AG09319 (cell line): ENCODE measurements around the gene CALCOCO2.
"Not testable (repeated sequence)": the region's sequence is repeated elsewhere in the genome, so short reads cannot be mapped to it uniquely, and the experiment has no call there.

ENCODE experiments used
- DNase-seq: peaks from one replicate; pipeline ENCODE4 v3.0.0-alpha.2; 2010; ENCODE audit warnings: low read depth; ENCODE audit errors: extremely low read depth
- TF ChIP-seq, protein P1 (sequence below): IDR thresholded peaks from 2 replicates; pipeline ENCODE4 v1.5.1; 2011; ENCODE audit warnings: low read depth, mild to moderate bottlenecking, inconsistent platforms, low read length, moderate library complexity

Gene CALCOCO2

DNA sequence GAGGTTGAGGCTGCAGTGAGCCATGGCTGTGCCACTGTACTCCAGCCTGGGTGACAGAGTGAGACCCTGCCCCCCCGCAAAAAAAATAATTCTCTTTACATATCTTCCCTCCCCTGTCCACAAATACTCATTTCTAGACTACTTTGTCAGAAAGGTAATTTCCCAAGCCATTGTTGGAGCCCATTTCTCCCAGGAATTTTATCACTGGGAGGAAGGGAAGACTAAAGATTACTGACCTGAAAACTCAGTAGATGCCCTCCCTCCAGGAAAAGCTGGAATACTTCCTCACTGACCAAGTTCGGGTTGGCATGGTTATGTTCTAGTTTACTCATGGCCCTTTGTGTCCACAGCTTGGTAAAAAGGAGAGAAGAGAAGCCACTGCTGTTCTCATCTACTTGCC lies 4.1 kb downstream of the CALCOCO2 start:
- no peak for DNase-seq
- TF ChIP-seq, protein P1, sequence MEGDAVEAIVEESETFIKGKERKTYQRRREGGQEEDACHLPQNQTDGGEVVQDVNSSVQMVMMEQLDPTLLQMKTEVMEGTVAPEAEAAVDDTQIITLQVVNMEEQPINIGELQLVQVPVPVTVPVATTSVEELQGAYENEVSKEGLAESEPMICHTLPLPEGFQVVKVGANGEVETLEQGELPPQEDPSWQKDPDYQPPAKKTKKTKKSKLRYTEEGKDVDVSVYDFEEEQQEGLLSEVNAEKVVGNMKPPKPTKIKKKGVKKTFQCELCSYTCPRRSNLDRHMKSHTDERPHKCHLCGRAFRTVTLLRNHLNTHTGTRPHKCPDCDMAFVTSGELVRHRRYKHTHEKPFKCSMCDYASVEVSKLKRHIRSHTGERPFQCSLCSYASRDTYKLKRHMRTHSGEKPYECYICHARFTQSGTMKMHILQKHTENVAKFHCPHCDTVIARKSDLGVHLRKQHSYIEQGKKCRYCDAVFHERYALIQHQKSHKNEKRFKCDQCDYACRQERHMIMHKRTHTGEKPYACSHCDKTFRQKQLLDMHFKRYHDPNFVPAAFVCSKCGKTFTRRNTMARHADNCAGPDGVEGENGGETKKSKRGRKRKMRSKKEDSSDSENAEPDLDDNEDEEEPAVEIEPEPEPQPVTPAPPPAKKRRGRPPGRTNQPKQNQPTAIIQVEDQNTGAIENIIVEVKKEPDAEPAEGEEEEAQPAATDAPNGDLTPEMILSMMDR: no peak

DNA sequence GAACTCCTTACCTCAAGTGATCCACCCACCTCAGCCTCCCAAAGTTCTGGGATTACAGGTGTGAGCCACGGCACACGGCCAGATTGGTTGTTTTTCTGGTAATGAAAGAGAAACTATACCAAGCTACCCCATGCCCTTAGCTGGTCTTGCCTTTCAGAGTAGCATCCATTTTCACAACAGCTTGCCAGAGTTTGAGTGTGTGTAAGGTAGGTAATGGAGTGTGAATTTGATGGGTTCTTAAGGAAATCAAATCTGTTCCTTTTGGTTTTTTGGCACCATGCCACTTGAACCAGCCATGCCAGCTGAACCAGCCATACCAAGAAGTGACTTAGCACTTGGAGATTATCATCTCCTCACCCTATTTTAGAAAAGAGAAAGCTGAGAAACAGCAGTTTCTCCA lies 5.1 kb downstream of the CALCOCO2 start:
- TF ChIP-seq, protein P1: no peak
- no peak for DNase-seq

DNA sequence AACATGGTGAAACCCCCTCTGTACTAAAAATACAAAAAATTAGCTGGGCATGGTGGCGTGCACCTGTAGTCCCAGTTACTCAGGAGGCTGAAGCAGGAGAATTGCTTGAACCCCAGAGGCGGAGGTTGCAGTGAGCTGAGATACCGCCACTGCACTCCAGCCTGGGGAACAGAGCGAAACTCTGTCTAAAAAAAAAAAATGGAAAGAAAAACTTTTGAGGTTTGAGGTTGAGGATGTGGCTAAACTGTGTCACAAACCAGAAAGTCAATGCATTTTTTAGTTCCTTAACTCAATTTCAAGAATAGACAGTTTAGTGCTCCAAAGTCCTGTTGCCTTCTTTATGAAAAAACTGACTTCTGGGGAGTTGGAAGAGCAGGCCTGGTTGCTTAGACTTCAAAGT lies 6.6 kb downstream of the CALCOCO2 start:
- not testable (repeated sequence) for DNase-seq

DNA sequence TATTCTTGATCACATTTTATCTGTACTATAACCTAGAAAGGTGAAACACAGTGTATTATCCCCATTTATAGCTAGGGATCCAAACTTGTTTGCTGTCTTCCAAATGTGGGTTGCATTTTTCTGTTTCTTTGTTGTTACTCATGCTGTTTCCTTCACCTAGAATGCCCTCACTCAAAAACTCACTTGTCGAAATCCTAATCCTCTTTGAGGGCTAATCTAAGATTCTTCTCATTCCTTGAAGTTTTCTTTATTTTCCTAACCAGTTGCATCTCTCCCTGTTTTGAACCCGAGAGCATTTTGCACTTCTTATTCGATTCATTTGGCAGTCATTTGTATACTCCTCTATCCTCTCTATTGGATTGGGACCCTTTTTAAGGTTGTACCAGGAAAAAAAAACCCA lies 9.6 kb downstream of the CALCOCO2 start:
- DNase-seq: no peak
- TF ChIP-seq, protein P1: no peak

DNA sequence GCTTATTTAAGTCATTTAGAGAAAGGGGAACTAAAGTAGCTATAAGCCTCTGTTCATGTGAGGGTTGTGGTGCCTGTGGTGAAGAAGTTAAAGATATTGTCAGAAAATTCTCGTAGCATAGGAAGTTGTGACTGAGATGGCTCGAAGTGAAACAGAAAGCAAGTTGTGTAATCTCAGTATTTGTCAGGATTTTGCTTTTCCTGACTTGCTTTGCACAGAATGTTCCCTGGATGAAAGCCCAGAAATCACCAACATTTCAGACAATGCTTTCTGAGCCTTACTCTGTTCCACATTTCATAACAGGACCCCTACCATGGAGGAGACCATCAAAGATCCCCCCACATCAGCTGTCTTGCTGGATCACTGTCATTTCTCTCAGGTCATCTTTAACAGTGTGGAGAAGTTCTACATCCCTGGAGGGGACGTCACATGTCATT lies 10.6 kb downstream of the CALCOCO2 start:
- DNase-seq: no peak
- TF ChIP-seq, protein P1: no peak

DNA sequence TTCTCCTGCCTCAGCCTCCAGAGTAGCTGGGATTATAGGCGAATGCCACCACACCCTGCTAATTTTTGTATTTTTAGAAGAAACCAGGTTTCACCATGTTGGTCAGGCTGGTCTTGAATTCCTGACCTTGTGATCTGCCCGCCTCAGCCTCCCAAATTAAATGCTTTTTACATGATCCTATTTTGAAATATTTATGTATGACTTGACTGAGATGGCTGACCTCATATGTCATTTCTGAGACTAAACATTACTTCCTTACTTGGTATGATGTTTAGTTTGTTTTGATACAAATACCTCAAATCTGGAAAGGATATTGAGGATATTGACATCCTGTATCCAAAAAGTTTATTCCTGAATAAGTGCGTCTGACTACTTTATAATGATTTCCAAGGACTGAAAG lies 11.9 kb downstream of the CALCOCO2 start:
- no peak for DNase-seq
- TF ChIP-seq, protein P1: no peak

DNA sequence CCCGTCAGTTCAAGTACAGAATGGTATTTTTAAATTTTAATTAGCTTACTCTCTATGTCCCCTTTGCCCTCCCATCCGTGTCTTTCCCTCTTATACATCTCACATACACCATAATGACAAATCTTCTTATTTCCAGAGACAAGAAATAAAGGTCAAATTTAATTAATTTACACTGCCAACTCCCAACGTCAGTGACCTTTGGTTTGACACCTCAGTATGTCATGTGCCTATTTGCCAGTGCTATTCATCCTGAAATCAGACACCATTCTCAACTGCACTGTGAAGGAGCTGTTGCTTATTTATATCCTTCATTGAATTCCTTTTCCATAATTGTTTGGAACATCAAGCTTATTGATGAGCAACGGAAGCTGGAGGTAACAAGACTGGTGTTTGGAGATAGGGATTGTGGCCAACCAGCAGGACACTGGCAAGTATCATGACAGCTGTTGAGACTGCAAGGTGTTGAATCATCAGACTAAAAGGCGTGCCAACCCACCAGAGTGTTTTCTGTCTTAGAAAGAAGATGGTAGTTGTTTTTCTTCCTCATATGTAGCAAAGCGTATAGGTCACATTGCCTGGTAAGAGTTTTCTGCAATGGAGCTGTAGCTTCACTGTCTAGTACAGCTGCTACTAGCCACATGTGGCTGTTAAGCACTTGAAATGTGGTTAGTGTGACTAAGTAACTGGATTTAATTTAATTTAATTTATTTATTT lies 12.5 kb downstream of the CALCOCO2 start:
- TF ChIP-seq, protein P1: no peak
- DNase-seq: no peak

DNA sequence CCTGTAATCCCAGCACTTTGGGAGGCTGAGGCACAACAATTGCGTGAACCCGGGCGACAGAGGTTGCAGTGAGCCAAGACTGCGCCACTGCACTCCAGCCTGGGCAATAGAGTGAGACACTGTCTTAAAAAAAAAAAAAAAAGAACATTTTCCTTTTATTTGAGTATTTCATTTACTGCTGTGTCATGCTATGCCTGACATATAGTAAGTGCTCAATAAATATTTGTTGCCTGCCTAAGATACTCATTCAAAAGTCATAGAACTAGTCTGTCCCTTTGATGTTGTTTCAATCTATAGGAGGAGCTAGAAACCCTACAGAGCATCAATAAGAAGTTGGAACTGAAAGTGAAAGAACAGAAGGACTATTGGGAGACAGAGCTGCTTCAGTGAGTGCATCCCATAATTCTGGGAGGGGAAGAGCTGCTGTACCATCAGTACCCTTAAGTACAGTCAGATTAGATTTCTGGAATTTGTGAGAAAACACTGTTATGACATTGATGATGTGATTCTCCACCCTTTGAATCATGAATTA lies 20.0 kb downstream of the CALCOCO2 start:
- DNase-seq: no peak
- TF ChIP-seq, protein P1: no peak
